ENCODE measurements around the gene CYSLTR2.

CYSLTR2 gene

GRCh38 chr13:48749699-48750473 is 96.2 kb downstream of the CYSLTR2 start:
- H3K4me1 ChIP-seq (ENCODE audit: control insufficient read depth, insufficient read depth, low read length), result no peaks in the 10 kb centered on the region
- WGBS, 2 experiments, result 37 to 40% methylated on average over 15 of the region's 15 CpGs
- no peak overlapping the region for H3K27ac ChIP-seq (ENCODE audit: insufficient read depth, low read depth, low read length, poor library complexity, severe bottlenecking)
- no peaks in the 10 kb centered on the region for H3K9me3 ChIP-seq (ENCODE audit: control insufficient read depth, low read length)
- no peaks in the 10 kb centered on the region for H3K27me3 ChIP-seq (ENCODE audit: control insufficient read depth, insufficient read depth, low read length, poor library complexity, severe bottlenecking)
- H3K4me3 ChIP-seq (ENCODE audit: insufficient read depth, low read depth, low read length), result no peak overlapping the region
- H3K36me3 ChIP-seq (ENCODE audit: control insufficient read depth, insufficient read depth, low read length), result no peaks in the 10 kb centered on the region

GRCh38 chr13:48750588-48751383 is 97.1 kb downstream of the CYSLTR2 start:
- no peaks in the 10 kb centered on the region for H3K9me3 ChIP-seq (ENCODE audit: control insufficient read depth, low read length)
- H3K36me3 ChIP-seq (ENCODE audit: control insufficient read depth, insufficient read depth, low read length), result no peaks in the 10 kb centered on the region
- no peaks in the 10 kb centered on the region for H3K4me1 ChIP-seq (ENCODE audit: control insufficient read depth, insufficient read depth, low read length)
- H3K4me3 ChIP-seq (ENCODE audit: insufficient read depth, low read depth, low read length), result no peak overlapping the region
- no peak overlapping the region for H3K27ac ChIP-seq (ENCODE audit: insufficient read depth, low read depth, low read length, poor library complexity, severe bottlenecking)
- 89 to 93% methylated on average over 9 of the region's 9 CpGs for WGBS, 2 experiments
- H3K27me3 ChIP-seq (ENCODE audit: control insufficient read depth, insufficient read depth, low read length, poor library complexity, severe bottlenecking), result no peaks in the 10 kb centered on the region

GRCh38 chr13:48760626-48761025 is 106.9 kb downstream of the CYSLTR2 start:
- Histone ChIP-seq H3K27me3 (ENCODE audit: control insufficient read depth, insufficient read depth, low read length, poor library complexity, severe bottlenecking) (no peaks in the 10 kb centered on the region), H3K36me3 (ENCODE audit: control insufficient read depth, insufficient read depth, low read length) (no peaks in the 10 kb centered on the region), H3K4me1 (ENCODE audit: control insufficient read depth, insufficient read depth, low read length) (no peaks in the 10 kb centered on the region), H3K9me3 (ENCODE audit: control insufficient read depth, low read length) (no peaks in the 10 kb centered on the region), H3K27ac (ENCODE audit: insufficient read depth, low read depth, low read length, poor library complexity, severe bottlenecking) (no peak overlapping the region), H3K4me3 (ENCODE audit: insufficient read depth, low read depth, low read length) (no peak overlapping the region)
- WGBS, 2 experiments, result 92 to 94% methylated on average over 9 of the region's 9 CpGs

All from ectodermal cell (in vitro differentiated cells).